PFSK-1 (cell line): ENCODE measurements around the gene SCNN1B.

Experiments used
- POLR2AphosphoS5 ChIP-seq: IDR thresholded peaks from 2 replicates; pipeline ENCODE4 v1.6.1; 2012; ENCODE audit warnings: low read depth, mild to moderate bottlenecking, control low read depth, low read length, moderate library complexity
- REST ChIP-seq, 2 experiments: IDR thresholded peaks; 2 replicates each; pipeline versions ENCODE4 v1.6.1 to v1.8.0; 2011 to 2012; ENCODE audit warnings: low read depth in 2 of 2, low read length in 2 of 2, control low read depth in 1 of 2, inconsistent platforms in 1 of 2, mild to moderate bottlenecking in 1 of 2, moderate library complexity in 1 of 2; ENCODE audit not compliant: insufficient read depth in 1 of 2
- SIN3A ChIP-seq: IDR thresholded peaks from 2 replicates; pipeline ENCODE4 v1.6.1; 2012; ENCODE audit warnings: mild to moderate bottlenecking, low read length, moderate library complexity, borderline replicate concordance; ENCODE audit not compliant: insufficient read depth

GRCh38 chr16:23298290-23298915 lies 3.7 kb upstream of the SCNN1B start:
- no peak for TF ChIP-seq SIN3A
- no peak for TF ChIP-seq POLR2AphosphoS5
- TF ChIP-seq REST (IDR thresholded peaks at IDR 0.05; ENCODE audit: insufficient read depth in 1 of 2, low read depth in 2 of 2, low read length in 2 of 2), result no peak
